Testis (tissue), 2 donors: ENCODE data around the gene MRPS34.

Experiments
- CTCF ChIP-seq, 3 experiments: fragments of 450-650 bp in 2 of 3; fragments of 200-600 bp in 1 of 3; sonication (generic) in 1 of 3; IDR thresholded peaks; one replicate each; pipeline ENCODE4 v1.5.1; 2016 to 2019; ENCODE audit warnings: antibody characterized with exemption in 3 of 3, mild to moderate bottlenecking in 2 of 3, moderate library complexity in 1 of 3
- POLR2A ChIP-seq: fragments of 450-650 bp; IDR thresholded peaks from one replicate; pipeline ENCODE4 v1.6.1; 2017; ENCODE audit warnings: antibody characterized with exemption, mild to moderate bottlenecking, moderate library complexity

- TF ChIP-seq CTCF (IDR thresholded peaks at IDR 0.05) (no peak), POLR2A (no peak)
These were observed 38.8 kb downstream of the MRPS34 start for GRCh38 chr16:1734123-1734522.
